ENCODE measurements around the gene RSPO3.

GRCh38 chr6:127136786-127137185, 18.3 kb downstream of the RSPO3 start:
- TF ChIP-seq TAF1 (conservative IDR thresholded peaks at IDR 0.05) (no peak), SP1 (IDR thresholded peaks at IDR 0.05) (no peak), JUND (IDR thresholded peaks at IDR 0.05) (no peak), RXRA (IDR thresholded peaks at IDR 0.05) (no peak), MAX (IDR thresholded peaks at IDR 0.05) (no peak), FOXA1 (IDR thresholded peaks at IDR 0.05) (no peak), RAD21 (IDR thresholded peaks at IDR 0.05) (no peak), YY1 (IDR thresholded peaks at IDR 0.05) (no peak), REST (IDR thresholded peaks at IDR 0.05) (no peak), EGR1 (IDR thresholded peaks at IDR 0.05; ENCODE audit: low read depth in 2 of 2) (no peak)
- TF ChIP-seq, protein P1, sequence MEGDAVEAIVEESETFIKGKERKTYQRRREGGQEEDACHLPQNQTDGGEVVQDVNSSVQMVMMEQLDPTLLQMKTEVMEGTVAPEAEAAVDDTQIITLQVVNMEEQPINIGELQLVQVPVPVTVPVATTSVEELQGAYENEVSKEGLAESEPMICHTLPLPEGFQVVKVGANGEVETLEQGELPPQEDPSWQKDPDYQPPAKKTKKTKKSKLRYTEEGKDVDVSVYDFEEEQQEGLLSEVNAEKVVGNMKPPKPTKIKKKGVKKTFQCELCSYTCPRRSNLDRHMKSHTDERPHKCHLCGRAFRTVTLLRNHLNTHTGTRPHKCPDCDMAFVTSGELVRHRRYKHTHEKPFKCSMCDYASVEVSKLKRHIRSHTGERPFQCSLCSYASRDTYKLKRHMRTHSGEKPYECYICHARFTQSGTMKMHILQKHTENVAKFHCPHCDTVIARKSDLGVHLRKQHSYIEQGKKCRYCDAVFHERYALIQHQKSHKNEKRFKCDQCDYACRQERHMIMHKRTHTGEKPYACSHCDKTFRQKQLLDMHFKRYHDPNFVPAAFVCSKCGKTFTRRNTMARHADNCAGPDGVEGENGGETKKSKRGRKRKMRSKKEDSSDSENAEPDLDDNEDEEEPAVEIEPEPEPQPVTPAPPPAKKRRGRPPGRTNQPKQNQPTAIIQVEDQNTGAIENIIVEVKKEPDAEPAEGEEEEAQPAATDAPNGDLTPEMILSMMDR (IDR thresholded peaks at IDR 0.05; ENCODE audit: low read depth, low read length, missing input control), result no peak
